HepG2 (cell line): ENCODE results near the gene STK11. TPM values are rescaled to one million over a fixed set of nuclear protein-coding genes. Genes with fewer than 3 reads are reported as not detected.

ENCODE experiments used
- ARHGAP35 ChIP-seq: sonication (generic); formaldehyde crosslinking; IDR thresholded peaks from 2 replicates; pipeline ENCODE4 v1.9.0; 2022; ENCODE audit warnings: mild to moderate bottlenecking, inconsistent platforms, moderate library complexity, missing genetic modification reagents, borderline replicate concordance
- BRD4 ChIP-seq: sonication (generic); formaldehyde crosslinking; IDR thresholded peaks from 2 replicates; pipeline ENCODE4 v1.4.0; 2020; ENCODE audit warnings: missing genetic modification reagents
- CBX2 ChIP-seq, 2 experiments: fragments of 200-600 bp in 1 of 2; sonication (generic); formaldehyde crosslinking in 1 of 2; IDR thresholded peaks; 2 replicates each; pipeline versions ENCODE4 v1.7.0 to v1.8.1; 2018 to 2022; ENCODE audit warnings: low read depth in 2 of 2, low read length in 1 of 2, mild to moderate bottlenecking in 1 of 2, missing genetic modification reagents in 1 of 2
- EZH2 ChIP-seq: conservative IDR thresholded peaks from 2 replicates; pipeline ENCODE4 v1.6.1; 2012; ENCODE audit warnings: mild to moderate bottlenecking, low read depth, low read length, moderate library complexity
- MEIS1 ChIP-seq: sonication (generic); formaldehyde crosslinking; IDR thresholded peaks from 2 replicates; pipeline ENCODE4 v1.9.0; 2021; ENCODE audit warnings: mild to moderate bottlenecking, missing genetic modification reagents, moderate library complexity, borderline replicate concordance
- NAIF1 ChIP-seq: sonication (generic); formaldehyde crosslinking; IDR thresholded peaks from 2 replicates; pipeline ENCODE4 v1.5.0; 2020; ENCODE audit warnings: mild to moderate bottlenecking, missing genetic modification reagents, borderline replicate concordance
- NR1H2 ChIP-seq: sonication (generic); formaldehyde crosslinking; IDR thresholded peaks from 2 replicates; pipeline ENCODE4 v1.8.1; 2022; ENCODE audit warnings: low read depth, missing genetic modification reagents, borderline replicate concordance
- PAF1 ChIP-seq: IDR thresholded peaks from 2 replicates; pipeline ENCODE4 v1.6.1; 2016; ENCODE audit warnings: missing genetic modification reagents, missing compliant biosample characterization
- POGZ ChIP-seq: sonication (generic); formaldehyde crosslinking; IDR thresholded peaks from 2 replicates; pipeline ENCODE4 v1.4.0; 2020; ENCODE audit warnings: mild to moderate bottlenecking, missing genetic modification reagents
- POLR2AphosphoS5 ChIP-seq: IDR thresholded peaks from 2 replicates; pipeline ENCODE4 v1.6.1; 2012; ENCODE audit warnings: low read depth, low read length
- SMAD9 ChIP-seq: sonication (generic); formaldehyde crosslinking; IDR thresholded peaks from 2 replicates; pipeline ENCODE4 v1.5.1; 2020; ENCODE audit warnings: mild to moderate bottlenecking, missing genetic modification reagents
- STAG1 ChIP-seq: sonication (generic); formaldehyde crosslinking; IDR thresholded peaks from 2 replicates; pipeline ENCODE4 v1.4.0; 2020; ENCODE audit warnings: missing genetic modification reagents
- TSC22D2 ChIP-seq: sonication (generic); formaldehyde crosslinking; IDR thresholded peaks from 2 replicates; pipeline ENCODE4 v1.5.1; 2020; ENCODE audit warnings: missing genetic modification reagents, mild to moderate bottlenecking, borderline replicate concordance
- XBP1 ChIP-seq: sonication (generic); formaldehyde crosslinking; IDR thresholded peaks from 2 replicates; pipeline ENCODE4 v1.5.0; 2020; ENCODE audit warnings: missing genetic modification reagents
- ZNF138 ChIP-seq: sonication (generic); formaldehyde crosslinking; IDR thresholded peaks from 2 replicates; pipeline ENCODE4 v1.5.0; 2020; ENCODE audit warnings: mild to moderate bottlenecking, low read depth, missing genetic modification reagents
- ZNF292 ChIP-seq: sonication (generic); formaldehyde crosslinking; IDR thresholded peaks from 2 replicates; pipeline ENCODE4 v1.8.1; 2022; ENCODE audit warnings: mild to moderate bottlenecking, low read depth, missing genetic modification reagents, borderline replicate concordance
- ZNF30 ChIP-seq: sonication (generic); formaldehyde crosslinking; IDR thresholded peaks from 2 replicates; pipeline ENCODE4 v1.5.0; 2020; ENCODE audit warnings: mild to moderate bottlenecking, missing genetic modification reagents
- ZNF430 ChIP-seq: sonication (generic); formaldehyde crosslinking; IDR thresholded peaks from 2 replicates; pipeline ENCODE4 v1.9.0; 2021; ENCODE audit warnings: mild to moderate bottlenecking, missing genetic modification reagents
- ZNF557 ChIP-seq: sonication (generic); formaldehyde crosslinking; IDR thresholded peaks from 2 replicates; pipeline ENCODE4 v1.4.0; 2020; ENCODE audit warnings: missing genetic modification reagents
- ZNF558 ChIP-seq: sonication (generic); formaldehyde crosslinking; IDR thresholded peaks from 2 replicates; pipeline ENCODE4 v1.9.0; 2022; ENCODE audit warnings: mild to moderate bottlenecking, missing genetic modification reagents, borderline replicate concordance
- ZNF766 ChIP-seq: sonication (generic); formaldehyde crosslinking; IDR thresholded peaks from 2 replicates; pipeline ENCODE4 v1.5.0; 2020; ENCODE audit warnings: missing genetic modification reagents, borderline replicate concordance
- ZNF773 ChIP-seq: sonication (generic); formaldehyde crosslinking; IDR thresholded peaks from 2 replicates; pipeline ENCODE4 v1.4.0; 2020; ENCODE audit warnings: missing genetic modification reagents, borderline replicate concordance
- ZNF850 ChIP-seq: sonication (generic); formaldehyde crosslinking; conservative IDR thresholded peaks from 2 replicates; pipeline ENCODE4 v1.9.0; 2021; ENCODE audit warnings: mild to moderate bottlenecking, missing genetic modification reagents
- ZSCAN31 ChIP-seq: sonication (generic); formaldehyde crosslinking; IDR thresholded peaks from 2 replicates; pipeline ENCODE4 v1.5.0; 2020; ENCODE audit warnings: low read depth, mild to moderate bottlenecking, missing genetic modification reagents
- polyA plus RNA-seq, 8 experiments: library from polyadenylated mRNA; depleted of rRNA in 3 of 8; stranded (reverse) in 7 of 8; unstranded in 1 of 8; fragments of >200 nt; fragmentation: Illumina TruSeq in 4 of 8; extraction: Trizol in 4 of 8; gene quantifications; 2 replicates each; pipeline versions ENCODE4 v1.2.1 to v1.2.3, GENCODE V29; 2011 to 2016; ENCODE audit warnings: low read depth in 4 of 8, missing spikeins in 1 of 8, mixed read lengths in 1 of 8; ENCODE audit not compliant: insufficient read depth in 1 of 8
- total RNA-seq, 5 experiments: library from RNA; depleted of rRNA; stranded (reverse); fragments of >200 nt; fragmentation: Illumina TruSeq; extraction: Trizol; gene quantifications; 2 replicates each; pipeline ENCODE4 v1.2.3, GENCODE V29; 2016; ENCODE audit warnings: low read depth in 1 of 5
- TF ChIP-seq, protein P1 (sequence below): IDR thresholded peaks from 2 replicates; pipeline ENCODE4 v1.6.1; 2016; ENCODE audit warnings: missing biosample characterization, missing genetic modification reagents, low read depth
- TF ChIP-seq, protein P2 (sequence below): sonication (generic); formaldehyde crosslinking; IDR thresholded peaks from 2 replicates; pipeline ENCODE4 v1.5.0; 2020; ENCODE audit warnings: missing genetic modification reagents, mild to moderate bottlenecking, borderline replicate concordance

Gene STK11
- total and polyA plus RNA-seq, 2 of the 13 experiments (the other 11 are each of a cell fraction or from before 2014, with no cell fraction given) = 27.5 to 43.6 TPM

DNA sequence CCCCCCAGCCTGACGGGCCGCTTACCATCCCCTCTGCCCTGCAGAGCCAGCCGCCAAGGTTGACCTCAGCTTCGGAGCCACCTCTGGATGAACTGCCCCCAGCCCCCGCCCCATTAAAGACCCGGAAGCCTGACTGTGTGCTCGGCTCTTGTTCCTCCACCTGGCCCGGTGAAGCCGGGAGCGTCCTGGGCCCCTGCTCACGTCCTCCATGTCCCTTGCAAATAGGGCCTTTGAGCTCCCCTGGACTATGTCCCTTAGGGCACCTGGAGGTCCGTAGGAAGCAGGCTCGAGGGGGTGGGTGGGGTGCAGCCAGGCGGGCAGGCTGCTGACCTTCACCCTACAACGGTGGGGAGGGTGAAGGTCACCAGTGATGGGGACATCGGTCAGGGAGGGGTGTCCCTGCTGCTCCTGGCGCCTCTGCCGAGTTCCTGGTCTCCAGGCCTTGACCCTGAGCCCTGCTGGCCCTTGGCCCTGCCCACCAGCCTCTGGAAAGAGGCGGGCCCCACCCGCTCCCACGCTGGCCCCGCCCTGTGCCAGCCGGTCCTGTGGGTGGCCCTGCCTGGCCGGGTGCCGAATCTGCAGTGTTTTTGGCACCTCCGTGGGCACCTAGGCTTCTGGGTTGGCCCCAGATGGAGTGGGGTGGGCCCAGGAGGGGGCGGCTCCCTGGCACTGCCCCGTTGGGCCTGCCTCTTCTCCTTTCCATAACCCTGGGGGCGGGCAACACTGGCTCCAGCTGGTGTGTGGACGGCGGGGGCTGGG lies 39.3 kb downstream of the STK11 start (continued):
- peak; percentile 51; the same call in 1 of the 2 replicates for TF ChIP-seq POLR2AphosphoS5
- peak; percentile 20 for TF ChIP-seq ARHGAP35 (CRISPR knock-in tag)
- TF ChIP-seq, protein P1, sequence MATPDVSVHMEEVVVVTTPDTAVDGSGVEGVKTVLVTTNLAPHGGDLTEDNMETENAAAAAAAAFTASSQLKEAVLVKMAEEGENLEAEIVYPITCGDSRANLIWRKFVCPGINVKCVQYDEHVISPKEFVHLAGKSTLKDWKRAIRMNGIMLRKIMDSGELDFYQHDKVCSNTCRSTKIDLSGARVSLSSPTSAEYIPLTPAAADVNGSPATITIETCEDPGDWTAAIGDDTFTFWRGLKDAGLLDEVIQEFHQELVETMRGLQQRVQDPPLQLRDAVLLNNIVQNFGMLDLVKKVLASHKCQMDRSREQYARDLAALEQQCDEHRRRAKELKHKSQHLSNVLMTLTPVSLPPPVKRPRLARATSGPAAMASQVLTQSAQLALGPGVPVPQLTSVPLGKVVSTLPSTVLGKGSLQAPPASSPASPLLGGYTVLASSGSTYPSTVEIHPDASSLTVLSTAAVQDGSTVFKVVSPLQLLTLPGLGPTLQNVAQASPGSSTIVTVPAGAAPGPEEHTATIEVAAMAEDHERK (CRISPR knock-in tag) = no peak
- no peak for TF ChIP-seq EZH2
- no peak; the same call in 1 of the 2 replicates for TF ChIP-seq PAF1 (CRISPR knock-in tag)
- TF ChIP-seq ZNF557 (CRISPR knock-in tag) = no peak
- no peak for TF ChIP-seq CBX2 (IDR thresholded peaks at IDR 0.05; ENCODE audit: low read depth, low read length)
- TF ChIP-seq CBX2 (CRISPR knock-in tag; IDR thresholded peaks at IDR 0.05; ENCODE audit: low read depth) = no peak
- peak; percentile 52; the same call in 1 of the 2 replicates for TF ChIP-seq MEIS1 (CRISPR knock-in tag)
- no peak for TF ChIP-seq ZNF558 (CRISPR knock-in tag)
- TF ChIP-seq ZNF292 (CRISPR knock-in tag) = 0 out of 2 replicates have a peak, but pooled peaks have one; percentile 61
- no peak for TF ChIP-seq ZNF138 (CRISPR knock-in tag)
- peak; percentile 83; the same call in 1 of the 2 replicates for TF ChIP-seq ZSCAN31 (CRISPR knock-in tag)
- no peak; the same call in 1 of the 2 replicates for TF ChIP-seq POGZ (CRISPR knock-in tag)
- TF ChIP-seq NAIF1 (CRISPR knock-in tag) = peak; percentile 71; the same call in 1 of the 2 replicates
- no peak for TF ChIP-seq TSC22D2 (CRISPR knock-in tag)
- peak; percentile 94 for TF ChIP-seq ZNF430
- TF ChIP-seq ZNF766 = peak; percentile 66; the same call in 1 of the 2 replicates
- 0 out of 2 replicates have a peak, but pooled peaks have one; percentile 66 for TF ChIP-seq NR1H2 (CRISPR knock-in tag)
- TF ChIP-seq ZNF30 (CRISPR knock-in tag) = no peak
- no peak for TF ChIP-seq ZNF850 (CRISPR knock-in tag)
- TF ChIP-seq SMAD9 = no peak
- no peak for TF ChIP-seq XBP1
- TF ChIP-seq STAG1 (CRISPR knock-in tag) = no peak
- peak; percentile 27; the same call in 1 of the 2 replicates for TF ChIP-seq BRD4
- TF ChIP-seq, protein P2, sequence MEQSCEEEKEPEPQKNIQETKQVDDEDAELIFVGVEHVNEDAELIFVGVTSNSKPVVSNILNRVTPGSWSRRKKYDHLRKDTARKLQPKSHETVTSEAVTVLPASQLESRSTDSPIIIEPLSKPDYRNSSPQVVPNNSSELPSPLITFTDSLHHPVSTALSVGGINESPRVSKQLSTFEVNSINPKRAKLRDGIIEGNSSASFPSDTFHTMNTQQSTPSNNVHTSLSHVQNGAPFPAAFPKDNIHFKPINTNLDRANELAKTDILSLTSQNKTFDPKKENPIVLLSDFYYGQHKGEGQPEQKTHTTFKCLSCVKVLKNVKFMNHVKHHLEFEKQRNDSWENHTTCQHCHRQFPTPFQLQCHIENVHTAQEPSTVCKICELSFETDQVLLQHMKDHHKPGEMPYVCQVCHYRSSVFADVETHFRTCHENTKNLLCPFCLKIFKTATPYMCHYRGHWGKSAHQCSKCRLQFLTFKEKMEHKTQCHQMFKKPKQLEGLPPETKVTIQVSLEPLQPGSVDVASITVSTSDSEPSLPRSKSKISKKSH (CRISPR knock-in tag) = no peak
- TF ChIP-seq ZNF773 (CRISPR knock-in tag) = no peak
